ENCODE measurements around the gene MSL3B.

Gene MSL3B

DNA sequence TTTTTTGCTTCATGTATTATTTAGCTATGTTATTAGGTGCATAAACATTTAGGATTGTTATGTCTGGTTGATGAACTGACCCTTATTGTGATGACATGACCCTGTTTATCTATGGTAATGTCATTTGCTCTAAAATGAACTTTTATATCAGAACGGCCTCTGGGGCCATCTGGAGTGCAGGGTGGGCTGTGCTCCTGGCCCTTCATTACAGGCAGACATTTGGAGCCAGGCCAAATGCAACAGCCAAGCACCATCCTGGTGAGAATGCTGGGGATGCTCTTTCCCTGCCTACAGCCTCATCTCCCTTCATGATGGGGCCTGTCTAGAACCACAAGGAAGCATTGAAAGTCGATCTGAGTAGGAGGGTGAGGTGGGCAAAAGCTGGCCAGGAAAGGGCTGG lies 51.9 kb downstream of the MSL3B start:
- no peak for DNase-seq

DNA sequence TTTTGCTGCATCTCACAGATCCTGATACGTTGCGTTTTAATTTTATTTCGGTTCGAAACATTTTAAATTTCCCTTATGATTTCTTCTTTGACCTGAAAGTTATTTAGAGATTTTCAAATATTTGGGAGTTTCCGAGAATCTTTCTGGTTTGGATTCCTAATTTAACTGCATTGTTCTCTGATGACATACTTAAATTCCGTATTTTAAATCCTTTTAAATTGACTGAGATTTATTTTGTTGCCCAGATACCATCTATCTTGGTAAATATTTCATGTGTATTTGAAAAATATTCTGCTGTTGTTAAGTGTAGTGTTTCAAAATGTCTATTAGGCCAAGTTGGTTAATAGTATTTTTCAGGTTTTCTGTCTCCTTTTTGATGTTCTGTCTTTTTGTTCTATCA lies 52.3 kb downstream of the MSL3B start:
- DNase-seq, result no peak

Data from CD4-positive, alpha-beta T cell treated with Interleukin-6 for 4 hours (primary cell).